H1 (cell line): ENCODE measurements around the gene PELI2.

Experiments
- CHD2 ChIP-seq: IDR thresholded peaks from 2 replicates; pipeline ENCODE4 v1.6.1; 2012; ENCODE audit warnings: low read length, improper control_type of control experiment
- EP300 ChIP-seq, 2 experiments: IDR thresholded peaks; 1 replicate in 1 of 2; 2 replicates in 1 of 2; pipeline ENCODE4 v1.6.1; 2011 to 2012; ENCODE audit warnings: low read depth in 2 of 2, low read length in 2 of 2, mild to moderate bottlenecking in 2 of 2, borderline replicate concordance in 1 of 2, inconsistent platforms in 1 of 2, moderate library complexity in 1 of 2
- EZH2 ChIP-seq: fragments of 200-600 bp; sonication (generic); IDR thresholded peaks from 2 replicates; pipeline ENCODE4 v1.7.1; 2012; ENCODE audit warnings: low read depth, mild to moderate bottlenecking, moderate library complexity, low read length, inconsistent platforms; ENCODE audit not compliant: severe bottlenecking
- GABPA ChIP-seq: IDR thresholded peaks from 2 replicates; pipeline ENCODE4 v1.6.1; 2011; ENCODE audit warnings: mild to moderate bottlenecking, low read length, moderate library complexity, borderline replicate concordance; ENCODE audit not compliant: insufficient read depth
- JUN ChIP-seq: IDR thresholded peaks from 2 replicates; pipeline ENCODE4 v1.6.1; 2011; ENCODE audit warnings: low read depth, mild to moderate bottlenecking, improper control_type of control experiment, low read length
- POLR2A ChIP-seq, 2 experiments: IDR thresholded peaks; 1 replicate in 1 of 2; 2 replicates in 1 of 2; pipeline ENCODE4 v1.6.1; 2011; ENCODE audit warnings: low read depth in 2 of 2, low read length in 2 of 2, mild to moderate bottlenecking in 2 of 2; ENCODE audit errors: control extremely low read depth in 1 of 2
- RAD21 ChIP-seq, 2 experiments: IDR thresholded peaks in 1 of 2; conservative IDR thresholded peaks in 1 of 2; 2 replicates each; pipeline ENCODE4 v1.6.1; 2011; ENCODE audit warnings: low read depth in 2 of 2, low read length in 2 of 2, improper control_type of control experiment in 1 of 2, inconsistent platforms in 1 of 2, mild to moderate bottlenecking in 1 of 2, moderate library complexity in 1 of 2
- SIN3A ChIP-seq, 2 experiments: IDR thresholded peaks in 1 of 2; conservative IDR thresholded peaks in 1 of 2; 2 replicates each; pipeline ENCODE4 v1.6.1; 2011 to 2012; ENCODE audit warnings: low read length in 2 of 2, improper control_type of control experiment in 1 of 2, low read depth in 1 of 2, mild to moderate bottlenecking in 1 of 2
- TAF1 ChIP-seq: IDR thresholded peaks from 2 replicates; pipeline ENCODE4 v1.6.1; 2011; ENCODE audit warnings: mild to moderate bottlenecking, low read depth, low read length
- TCF12 ChIP-seq: IDR thresholded peaks from 2 replicates; pipeline ENCODE4 v1.6.1; 2011; ENCODE audit warnings: low read depth, mild to moderate bottlenecking, low read length
- TF ChIP-seq, protein P1 (sequence below), 3 experiments: IDR thresholded peaks; 1 replicate in 2 of 3; 2 replicates in 1 of 3; pipeline versions ENCODE4 v1.5.1 to v1.6.1; 2011; ENCODE audit warnings: low read length in 3 of 3, mild to moderate bottlenecking in 3 of 3, inconsistent platforms in 2 of 3, low read depth in 1 of 3, moderate library complexity in 1 of 3; ENCODE audit not compliant: insufficient read depth in 1 of 3; ENCODE audit errors: control extremely low read depth in 1 of 3
- TF ChIP-seq, protein P2 (sequence below): IDR thresholded peaks from 2 replicates; pipeline ENCODE4 v1.6.1; 2012; ENCODE audit warnings: inconsistent platforms

DNA sequence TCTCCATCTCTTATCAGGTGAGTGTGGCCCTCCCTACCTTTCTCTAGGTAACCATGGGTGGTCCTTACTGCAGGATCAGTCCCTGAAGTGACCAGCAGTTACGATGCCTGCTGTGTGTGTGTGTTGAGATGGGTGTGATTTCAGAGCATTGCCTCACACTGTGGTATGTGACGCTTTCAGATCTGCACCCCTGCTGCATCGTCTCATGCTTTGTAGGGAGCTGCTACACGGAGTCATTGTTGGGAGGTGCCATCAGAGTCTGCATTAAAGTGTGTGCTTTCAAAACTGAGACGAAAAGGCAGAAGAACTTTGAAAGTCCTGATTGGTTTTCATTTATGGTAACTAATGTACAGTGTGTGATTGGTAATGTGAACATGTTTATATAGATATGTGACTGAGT is 150.5 kb downstream of the PELI2 start:
- TF ChIP-seq SIN3A (conservative IDR thresholded peaks at IDR 0.05 in 1 of 2, IDR thresholded peaks at IDR 0.05 in 1 of 2; ENCODE audit: low read depth in 1 of 2, low read length in 2 of 2) (no peak), RAD21 (IDR thresholded peaks at IDR 0.05 in 1 of 2, conservative IDR thresholded peaks at IDR 0.05 in 1 of 2; ENCODE audit: low read depth in 2 of 2, low read length in 2 of 2) (no peak), JUN (no peak), TAF1 (no peak), CHD2 (no peak), TCF12 (no peak), EZH2 (no peak), POLR2A (IDR thresholded peaks at IDR 0.05; ENCODE audit: control extremely low read depth in 1 of 2, low read depth in 2 of 2, low read length in 2 of 2) (no peak), EP300 (IDR thresholded peaks at IDR 0.05; ENCODE audit: borderline replicate concordance in 1 of 2, low read depth in 2 of 2, low read length in 2 of 2) (no peak), GABPA (no peak)
- TF ChIP-seq, protein P1, sequence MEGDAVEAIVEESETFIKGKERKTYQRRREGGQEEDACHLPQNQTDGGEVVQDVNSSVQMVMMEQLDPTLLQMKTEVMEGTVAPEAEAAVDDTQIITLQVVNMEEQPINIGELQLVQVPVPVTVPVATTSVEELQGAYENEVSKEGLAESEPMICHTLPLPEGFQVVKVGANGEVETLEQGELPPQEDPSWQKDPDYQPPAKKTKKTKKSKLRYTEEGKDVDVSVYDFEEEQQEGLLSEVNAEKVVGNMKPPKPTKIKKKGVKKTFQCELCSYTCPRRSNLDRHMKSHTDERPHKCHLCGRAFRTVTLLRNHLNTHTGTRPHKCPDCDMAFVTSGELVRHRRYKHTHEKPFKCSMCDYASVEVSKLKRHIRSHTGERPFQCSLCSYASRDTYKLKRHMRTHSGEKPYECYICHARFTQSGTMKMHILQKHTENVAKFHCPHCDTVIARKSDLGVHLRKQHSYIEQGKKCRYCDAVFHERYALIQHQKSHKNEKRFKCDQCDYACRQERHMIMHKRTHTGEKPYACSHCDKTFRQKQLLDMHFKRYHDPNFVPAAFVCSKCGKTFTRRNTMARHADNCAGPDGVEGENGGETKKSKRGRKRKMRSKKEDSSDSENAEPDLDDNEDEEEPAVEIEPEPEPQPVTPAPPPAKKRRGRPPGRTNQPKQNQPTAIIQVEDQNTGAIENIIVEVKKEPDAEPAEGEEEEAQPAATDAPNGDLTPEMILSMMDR (IDR thresholded peaks at IDR 0.05; ENCODE audit: control extremely low read depth in 1 of 3, insufficient read depth in 1 of 3, low read depth in 1 of 3, low read length in 3 of 3): no peak
- TF ChIP-seq, protein P2, sequence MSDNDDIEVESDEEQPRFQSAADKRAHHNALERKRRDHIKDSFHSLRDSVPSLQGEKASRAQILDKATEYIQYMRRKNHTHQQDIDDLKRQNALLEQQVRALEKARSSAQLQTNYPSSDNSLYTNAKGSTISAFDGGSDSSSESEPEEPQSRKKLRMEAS: no peak
